ENCODE data around the gene AP3B1.

- TF ChIP-seq, protein P1, sequence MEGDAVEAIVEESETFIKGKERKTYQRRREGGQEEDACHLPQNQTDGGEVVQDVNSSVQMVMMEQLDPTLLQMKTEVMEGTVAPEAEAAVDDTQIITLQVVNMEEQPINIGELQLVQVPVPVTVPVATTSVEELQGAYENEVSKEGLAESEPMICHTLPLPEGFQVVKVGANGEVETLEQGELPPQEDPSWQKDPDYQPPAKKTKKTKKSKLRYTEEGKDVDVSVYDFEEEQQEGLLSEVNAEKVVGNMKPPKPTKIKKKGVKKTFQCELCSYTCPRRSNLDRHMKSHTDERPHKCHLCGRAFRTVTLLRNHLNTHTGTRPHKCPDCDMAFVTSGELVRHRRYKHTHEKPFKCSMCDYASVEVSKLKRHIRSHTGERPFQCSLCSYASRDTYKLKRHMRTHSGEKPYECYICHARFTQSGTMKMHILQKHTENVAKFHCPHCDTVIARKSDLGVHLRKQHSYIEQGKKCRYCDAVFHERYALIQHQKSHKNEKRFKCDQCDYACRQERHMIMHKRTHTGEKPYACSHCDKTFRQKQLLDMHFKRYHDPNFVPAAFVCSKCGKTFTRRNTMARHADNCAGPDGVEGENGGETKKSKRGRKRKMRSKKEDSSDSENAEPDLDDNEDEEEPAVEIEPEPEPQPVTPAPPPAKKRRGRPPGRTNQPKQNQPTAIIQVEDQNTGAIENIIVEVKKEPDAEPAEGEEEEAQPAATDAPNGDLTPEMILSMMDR (conservative IDR thresholded peaks at IDR 0.05; ENCODE audit: low read length): no peak
- no peak for TF ChIP-seq EZH2phosphoT487 (IDR thresholded peaks at IDR 0.05; ENCODE audit: borderline replicate concordance)
Observed at GRCh38 chr5:78019744-78020143, 274.8 kb downstream of the AP3B1 start.
